ENCODE results near the gene CDPF1.

DNA sequence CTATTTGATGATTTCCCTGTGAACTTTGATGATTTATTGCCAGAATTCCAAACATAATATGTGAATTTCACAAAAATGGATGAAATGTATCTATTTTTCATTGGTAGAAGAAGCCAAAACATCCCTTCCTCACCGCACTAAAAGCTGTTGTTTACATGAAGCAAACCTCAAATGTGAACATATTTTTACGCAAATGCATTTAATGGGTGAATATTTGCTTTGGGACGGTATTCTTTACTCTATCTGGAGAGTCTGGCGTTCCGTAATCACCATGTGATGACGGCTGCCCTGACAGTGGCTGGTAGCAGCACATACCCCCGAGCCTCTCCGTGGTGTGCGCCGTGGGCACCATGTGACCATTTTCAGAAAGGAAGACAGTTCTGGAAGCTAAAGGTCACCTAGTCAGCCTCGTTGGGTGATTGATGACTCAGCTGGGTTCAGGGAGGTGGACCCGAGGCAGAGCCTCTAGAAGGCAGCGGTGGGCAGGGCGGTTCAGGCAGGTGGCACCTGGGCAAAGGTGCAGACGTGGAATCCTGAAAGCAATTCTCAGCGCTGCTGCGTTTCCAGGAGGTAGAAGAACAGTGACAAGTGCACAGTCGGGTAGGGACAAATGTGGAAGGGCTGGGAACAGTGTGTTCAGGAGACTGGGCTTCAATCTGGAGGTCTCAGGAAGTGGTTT, 54.5 kb downstream of the CDPF1 start:
- TF ChIP-seq, protein P1, sequence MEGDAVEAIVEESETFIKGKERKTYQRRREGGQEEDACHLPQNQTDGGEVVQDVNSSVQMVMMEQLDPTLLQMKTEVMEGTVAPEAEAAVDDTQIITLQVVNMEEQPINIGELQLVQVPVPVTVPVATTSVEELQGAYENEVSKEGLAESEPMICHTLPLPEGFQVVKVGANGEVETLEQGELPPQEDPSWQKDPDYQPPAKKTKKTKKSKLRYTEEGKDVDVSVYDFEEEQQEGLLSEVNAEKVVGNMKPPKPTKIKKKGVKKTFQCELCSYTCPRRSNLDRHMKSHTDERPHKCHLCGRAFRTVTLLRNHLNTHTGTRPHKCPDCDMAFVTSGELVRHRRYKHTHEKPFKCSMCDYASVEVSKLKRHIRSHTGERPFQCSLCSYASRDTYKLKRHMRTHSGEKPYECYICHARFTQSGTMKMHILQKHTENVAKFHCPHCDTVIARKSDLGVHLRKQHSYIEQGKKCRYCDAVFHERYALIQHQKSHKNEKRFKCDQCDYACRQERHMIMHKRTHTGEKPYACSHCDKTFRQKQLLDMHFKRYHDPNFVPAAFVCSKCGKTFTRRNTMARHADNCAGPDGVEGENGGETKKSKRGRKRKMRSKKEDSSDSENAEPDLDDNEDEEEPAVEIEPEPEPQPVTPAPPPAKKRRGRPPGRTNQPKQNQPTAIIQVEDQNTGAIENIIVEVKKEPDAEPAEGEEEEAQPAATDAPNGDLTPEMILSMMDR (IDR thresholded peaks at IDR 0.05; ENCODE audit: insufficient read depth, low read depth, low read length) = no peak
- TF ChIP-seq EZH2 (IDR thresholded peaks at IDR 0.05; ENCODE audit: insufficient read depth, low read length) = no peak
